ENCODE data around the gene ARL4D. TPM values are rescaled to one million over a fixed set of nuclear protein-coding genes. Genes with fewer than 3 reads are reported as not detected.

ARL4D gene
- total RNA-seq, 4 donors from 2014 or later = 30.3 to 50.6 (median 43.7) TPM

GRCh38 chr17:43353393-43353792, 45.4 kb upstream of the ARL4D start:
- intact Hi-C loops (cut with DNase I; ENCODE audit: low total_unique reads) = no loop called here
- DNase-seq (ENCODE audit: low spot score in 2 of 2) = no peak
- 62 to 79% methylated on average over 4 of the region's 4 CpGs for WGBS, 2 donors
- no peak overlapping the region for H3K4me3 ChIP-seq (ENCODE audit: low read depth, poor library complexity, severe bottlenecking)
- no peak for TF ChIP-seq CTCF (IDR thresholded peaks at IDR 0.05)

- no peak for TF ChIP-seq POLR2A (IDR thresholded peaks at IDR 0.05)
- TF ChIP-seq CTCF (IDR thresholded peaks at IDR 0.05) = no peak
- WGBS, 2 donors = 97 to 100% methylated on average over 2 of the region's 2 CpGs
- intact Hi-C loops (cut with DNase I; ENCODE audit: low total_unique reads) = no loop called here
- H3K4me3 ChIP-seq (ENCODE audit: low read depth, poor library complexity, severe bottlenecking) = no peak overlapping the region
- DNase-seq (ENCODE audit: low spot score in 2 of 2) = no peak
Observed at GRCh38 chr17:43354371-43354770, 44.4 kb upstream of the ARL4D start.

GRCh38 chr17:43356450-43356849, 42.3 kb upstream of the ARL4D start:
- no peak for DNase-seq (ENCODE audit: low spot score in 2 of 2)
- WGBS, 2 donors = 83 to 86% methylated on average over 5 of the region's 5 CpGs
- no peak overlapping the region for H3K4me3 ChIP-seq (ENCODE audit: low read depth, poor library complexity, severe bottlenecking)
- TF ChIP-seq CTCF (IDR thresholded peaks at IDR 0.05) = no peak
- intact Hi-C loops (cut with DNase I; ENCODE audit: low total_unique reads) = no loop called here

- intact Hi-C loops (cut with DNase I; ENCODE audit: low total_unique reads) = no loop called here
- no peak overlapping the region for H3K4me3 ChIP-seq (ENCODE audit: low read depth, poor library complexity, severe bottlenecking)
- TF ChIP-seq POLR2A (IDR thresholded peaks at IDR 0.05) (no peak), CTCF (IDR thresholded peaks at IDR 0.05) (no peak)
- 83 to 85% methylated on average over 4 of the region's 4 CpGs for WGBS, 2 donors
- no peak for DNase-seq (ENCODE audit: low spot score in 2 of 2)
Observed at GRCh38 chr17:43356999-43357398, 41.8 kb upstream of the ARL4D start.

GRCh38 chr17:43359469-43360110, 39.2 kb upstream of the ARL4D start:
- intact Hi-C loops (cut with DNase I; ENCODE audit: low total_unique reads) = no loop called here
- no peak overlapping the region for H3K4me3 ChIP-seq (ENCODE audit: low read depth, poor library complexity, severe bottlenecking)
- no peak for TF ChIP-seq POLR2A (IDR thresholded peaks at IDR 0.05)
- TF ChIP-seq CTCF (IDR thresholded peaks at IDR 0.05) = no peak
- WGBS, 2 donors = 64 to 71% methylated on average over 17 of the region's 17 CpGs
- DNase-seq (ENCODE audit: low spot score in 2 of 2) = no peak

- H3K4me3 ChIP-seq (ENCODE audit: low read depth, poor library complexity, severe bottlenecking) = peak overlapping the region; percentile 41
- DNase-seq (ENCODE audit: low spot score in 2 of 2) = peak in 1 of 2 donors; percentile 65
- WGBS, 2 donors = 24 to 36% methylated on average over 18 of the region's 18 CpGs
- no peak for TF ChIP-seq POLR2A (IDR thresholded peaks at IDR 0.05)
- no peak for TF ChIP-seq CTCF (IDR thresholded peaks at IDR 0.05)
- intact Hi-C loops (cut with DNase I; ENCODE audit: low total_unique reads) = no loop called here
Observed at GRCh38 chr17:43360376-43360738, 38.4 kb upstream of the ARL4D start.
